HG02610 (cell line): Measurements from ENCODE around the gene TCF12.

Experiments
- ATAC-seq: cut with Tn5 transposase; IDR thresholded peaks from one replicate; pipeline ENCODE4 v1.9.1; 2021; ENCODE audit warnings: mild to moderate bottlenecking, moderate library complexity; ENCODE audit not compliant: unreplicated experiment

The TCF12 gene

DNA sequence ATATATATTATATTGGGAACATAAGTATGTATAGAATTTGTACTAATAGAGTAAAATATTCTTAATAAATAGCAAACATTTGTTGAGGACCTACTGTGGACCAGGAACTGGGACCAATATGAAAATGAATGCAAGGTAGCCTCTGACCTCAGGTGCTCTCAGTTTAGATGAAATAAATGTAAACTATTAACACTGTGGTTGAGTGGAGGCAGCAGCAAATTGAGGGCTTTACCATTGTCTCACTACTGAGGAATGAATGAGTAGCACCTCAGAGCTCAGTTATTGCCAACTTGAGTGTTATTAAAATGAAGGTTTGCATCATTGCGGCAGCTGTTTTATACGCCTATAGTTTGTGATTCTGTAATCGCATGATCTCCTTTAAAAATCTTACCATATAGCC is 366.9 kb downstream of the TCF12 start:
- ATAC-seq, result no peak

DNA sequence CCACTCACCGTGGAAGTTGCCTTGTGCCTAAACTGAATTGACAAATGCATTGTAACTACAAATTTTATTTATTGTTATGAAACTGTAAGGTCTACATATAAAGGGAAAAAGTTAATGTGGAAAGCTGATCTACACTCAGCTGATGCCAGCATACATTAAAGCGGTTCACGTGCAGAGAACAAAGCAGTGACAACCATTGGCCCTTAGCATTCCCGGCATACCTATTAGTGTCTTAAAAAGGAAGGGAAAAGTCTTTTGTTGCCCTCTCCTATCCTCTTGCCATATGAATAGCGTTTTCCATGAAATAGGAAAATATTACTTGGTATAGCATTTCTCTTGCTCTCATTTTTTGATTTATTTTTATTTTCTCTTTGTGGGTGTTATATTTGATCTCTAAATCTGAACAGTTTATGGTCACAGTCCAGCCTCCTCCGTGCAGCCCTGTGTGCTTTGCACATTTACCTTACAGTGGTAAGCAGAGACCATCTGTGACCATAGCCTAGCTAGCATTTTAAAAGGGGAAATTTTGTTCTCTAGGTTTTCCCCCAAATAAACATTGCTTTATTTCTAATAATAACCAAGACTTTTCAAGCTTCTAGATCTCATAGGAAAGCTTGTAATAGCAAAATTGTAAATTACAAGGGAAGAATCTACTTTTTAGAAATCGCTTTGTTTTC is 368.1 kb downstream of the TCF12 start:
- no peak for ATAC-seq

DNA sequence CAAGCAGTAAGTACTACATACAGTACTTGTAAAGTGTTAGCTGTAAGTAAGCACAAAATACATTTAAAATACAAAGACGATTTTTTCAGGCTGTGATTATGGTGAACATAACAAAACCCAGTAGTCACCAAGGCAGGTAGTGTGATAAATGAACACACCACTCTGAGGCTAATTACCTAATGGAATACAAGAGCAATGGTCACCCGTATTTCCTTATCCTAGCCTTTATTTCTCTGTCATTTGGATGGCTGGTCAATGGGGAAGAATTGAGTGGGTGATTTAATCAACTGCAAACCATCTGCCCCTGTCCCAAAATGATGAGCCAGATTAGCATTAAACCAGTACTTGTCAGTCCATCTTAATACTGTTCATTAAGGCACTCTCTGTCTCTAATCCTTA is 368.7 kb downstream of the TCF12 start:
- no peak for ATAC-seq

DNA sequence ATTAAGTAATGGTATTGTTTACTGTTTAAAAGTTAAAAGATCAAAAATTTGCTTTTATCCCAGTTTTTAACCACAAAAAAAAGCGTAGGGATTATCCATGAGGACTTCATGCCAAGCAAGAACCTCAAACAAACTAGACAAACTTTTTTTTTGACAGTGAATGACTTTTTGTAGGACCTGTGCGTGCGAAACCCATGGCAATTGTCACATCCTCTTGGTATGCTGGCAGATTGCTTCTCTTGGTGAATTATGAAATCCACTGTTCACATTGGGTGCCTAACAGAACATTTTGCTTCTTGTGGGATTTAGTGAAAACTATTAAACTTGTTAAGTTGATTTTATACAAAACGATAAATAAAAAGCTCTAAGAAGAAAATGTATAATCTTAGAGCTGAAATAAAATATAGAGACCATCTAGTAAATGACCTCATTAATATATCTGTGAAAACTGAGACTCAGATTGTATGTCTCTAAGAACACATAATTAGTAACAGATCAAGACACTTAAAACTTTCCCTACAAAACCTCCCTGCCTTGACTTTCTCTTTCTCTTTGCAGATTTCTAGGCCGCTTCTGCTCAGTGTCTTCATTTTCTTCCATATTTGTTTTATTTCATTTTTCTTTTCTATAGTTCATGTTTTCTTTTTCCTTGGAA is 370.6 kb downstream of the TCF12 start:
- ATAC-seq, result no peak

DNA sequence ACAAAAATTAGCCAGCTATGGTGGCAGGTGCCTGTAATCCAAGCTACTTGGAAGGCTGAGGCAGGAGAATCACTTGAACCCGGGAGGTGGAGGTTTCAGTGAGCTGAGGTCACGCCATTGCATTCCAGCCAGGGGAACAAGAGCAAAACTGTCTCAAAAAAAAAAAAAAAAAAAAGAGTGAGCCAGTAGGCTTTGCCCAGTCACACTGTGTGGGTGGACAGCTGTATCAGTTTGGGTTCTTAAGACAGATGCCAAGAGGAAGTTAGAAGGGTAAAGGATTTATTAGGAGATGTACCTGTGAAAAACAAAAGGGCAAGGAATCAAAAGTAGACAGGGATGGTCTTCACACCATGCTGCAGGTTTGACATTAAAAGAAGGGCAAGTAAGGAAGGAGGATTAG is 371.7 kb downstream of the TCF12 start:
- ATAC-seq, result no peak

DNA sequence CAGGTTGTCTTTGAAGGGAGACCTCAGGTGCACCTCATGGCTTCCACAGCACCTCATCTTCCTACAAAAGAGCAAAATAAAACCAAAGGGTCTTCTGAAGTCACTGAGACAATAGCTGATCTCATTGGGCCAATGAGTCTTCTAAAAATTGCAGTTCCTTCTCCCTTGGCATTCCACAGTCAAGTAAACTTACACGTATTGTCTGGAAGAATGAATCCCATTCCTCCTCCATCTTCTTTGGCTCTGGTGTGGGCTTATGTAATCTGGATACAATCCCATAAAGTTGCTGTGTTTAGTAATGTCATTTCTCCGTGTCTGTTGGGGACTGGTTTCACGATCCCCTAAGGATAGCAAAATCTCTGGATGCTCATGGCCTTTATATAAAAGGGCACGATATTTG is 372.4 kb downstream of the TCF12 start:
- no peak for ATAC-seq

DNA sequence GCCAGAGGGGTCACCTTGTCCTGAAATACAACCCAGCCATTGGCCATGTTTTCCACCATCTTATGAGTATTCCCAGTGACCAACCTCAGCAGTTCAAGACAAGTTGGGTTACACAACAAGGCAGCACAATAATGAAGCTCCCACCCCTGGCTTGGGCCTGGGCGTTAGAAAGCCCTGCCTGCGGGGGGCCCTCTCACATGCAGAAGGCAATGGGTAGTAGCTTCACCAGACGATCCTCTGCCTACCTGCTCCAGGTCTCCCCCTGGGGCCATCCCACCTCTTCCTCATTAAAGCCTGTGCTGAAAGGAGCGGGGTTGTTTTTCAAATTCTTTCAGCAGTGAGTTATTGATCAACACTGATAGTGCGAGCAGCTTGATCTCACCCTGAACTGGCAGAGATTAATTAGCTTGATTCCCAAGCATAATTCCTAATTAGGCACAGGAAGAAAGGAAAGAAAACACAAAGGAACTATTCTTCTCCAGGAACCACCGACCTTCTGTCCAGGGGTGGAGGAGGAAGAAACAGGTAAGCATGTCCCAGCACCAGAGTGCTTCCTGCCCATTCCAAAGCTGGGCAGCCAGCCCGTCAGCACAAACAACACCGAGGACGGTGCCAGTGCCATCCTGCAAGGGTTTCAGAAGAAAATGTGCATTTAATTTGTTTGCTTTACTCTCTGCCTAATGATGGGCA is 378.2 kb downstream of the TCF12 start:
- ATAC-seq, result no peak

DNA sequence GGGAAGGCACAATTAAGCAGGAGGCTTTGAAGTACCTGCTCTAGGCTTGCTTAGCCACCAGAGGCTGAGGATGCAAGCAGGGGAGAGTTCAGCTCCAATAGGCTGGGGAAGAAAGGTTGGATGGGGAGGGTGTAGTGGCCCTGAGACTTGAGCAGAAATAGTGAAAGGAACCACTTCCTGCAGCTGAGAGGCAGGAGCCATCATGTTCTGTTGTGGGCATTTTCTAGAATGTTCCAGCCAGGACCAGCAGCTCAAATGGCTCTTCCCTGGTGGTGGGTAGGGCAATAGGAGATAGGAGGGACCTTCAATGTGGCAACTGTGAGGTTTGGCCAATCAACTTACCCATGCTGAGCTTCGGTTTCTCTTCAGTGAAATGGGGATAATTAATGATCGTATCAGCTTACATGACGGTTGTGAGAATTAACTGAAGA is 378.7 kb downstream of the TCF12 start:
- no peak for ATAC-seq

DNA sequence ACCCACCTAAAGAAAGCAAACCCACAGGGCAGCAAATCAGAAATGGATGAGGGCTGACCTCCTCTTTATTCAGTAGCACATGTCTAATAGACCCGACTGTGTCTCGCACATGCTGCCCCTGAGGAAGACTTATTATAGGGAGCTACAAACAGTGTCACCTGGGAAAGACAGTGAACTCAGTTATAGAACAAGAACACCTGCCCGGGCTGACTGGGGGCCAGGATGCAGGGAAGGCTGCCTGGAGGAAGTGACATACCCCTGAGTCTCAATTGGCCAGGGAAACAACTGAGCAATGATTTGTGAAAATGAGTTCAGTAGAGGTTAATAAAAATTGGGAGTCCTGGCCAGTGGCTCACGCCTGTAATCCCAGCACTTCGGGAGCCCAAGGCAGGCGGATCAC is 379.2 kb downstream of the TCF12 start:
- no peak for ATAC-seq

DNA sequence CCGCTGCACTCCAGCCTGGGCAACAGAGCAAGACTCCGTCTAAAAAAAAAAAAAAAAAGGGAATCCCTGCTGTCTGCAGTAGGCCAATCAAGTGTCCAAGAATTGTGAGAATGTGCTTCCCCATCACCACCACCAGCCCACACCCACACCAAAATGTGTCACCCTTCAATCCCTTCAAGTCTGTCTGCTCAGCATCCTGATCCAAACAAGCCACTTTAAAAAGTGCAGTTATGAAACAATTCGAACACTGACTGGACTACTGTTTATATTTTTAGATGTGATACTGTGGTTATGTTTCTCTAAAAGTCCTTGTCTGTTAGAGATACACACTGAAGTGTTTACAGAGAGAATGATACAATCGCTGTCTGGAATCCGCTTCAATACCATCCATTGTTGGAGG is 379.8 kb downstream of the TCF12 start:
- no peak for ATAC-seq

DNA sequence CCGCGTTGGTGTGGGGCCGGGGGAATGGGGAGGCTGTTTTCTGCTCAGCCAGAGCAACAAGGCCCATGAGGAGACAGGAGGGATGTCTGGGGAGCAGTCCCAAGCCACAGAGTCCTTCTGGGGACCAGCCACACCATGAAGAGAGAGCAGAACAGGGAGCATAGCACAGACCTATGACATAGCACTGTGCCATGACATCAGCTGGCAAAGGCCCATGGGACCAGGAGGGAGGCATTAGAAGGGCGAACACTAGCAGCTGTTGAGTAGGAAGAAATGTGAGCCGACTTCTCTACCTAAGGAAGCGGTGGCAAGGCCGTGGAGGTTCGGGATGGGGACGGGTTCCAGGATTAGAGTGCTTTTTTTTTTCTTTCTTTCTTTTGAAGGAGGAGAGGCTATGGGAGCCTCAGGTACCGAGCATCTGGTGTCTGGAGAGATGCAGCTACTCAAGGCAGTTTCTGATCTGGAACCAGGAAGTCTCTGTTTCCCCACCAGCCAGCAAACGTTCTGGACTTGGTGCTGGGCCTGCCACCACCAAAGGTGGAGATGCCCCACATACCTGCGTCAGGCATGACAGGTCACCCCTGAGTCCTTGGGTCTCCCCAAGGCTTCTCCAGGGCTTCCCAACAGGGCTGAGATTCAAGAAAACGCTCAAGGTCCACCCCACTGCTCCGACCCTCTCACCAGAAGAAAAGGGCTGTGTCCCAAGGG is 380.6 kb downstream of the TCF12 start:
- no peak for ATAC-seq

DNA sequence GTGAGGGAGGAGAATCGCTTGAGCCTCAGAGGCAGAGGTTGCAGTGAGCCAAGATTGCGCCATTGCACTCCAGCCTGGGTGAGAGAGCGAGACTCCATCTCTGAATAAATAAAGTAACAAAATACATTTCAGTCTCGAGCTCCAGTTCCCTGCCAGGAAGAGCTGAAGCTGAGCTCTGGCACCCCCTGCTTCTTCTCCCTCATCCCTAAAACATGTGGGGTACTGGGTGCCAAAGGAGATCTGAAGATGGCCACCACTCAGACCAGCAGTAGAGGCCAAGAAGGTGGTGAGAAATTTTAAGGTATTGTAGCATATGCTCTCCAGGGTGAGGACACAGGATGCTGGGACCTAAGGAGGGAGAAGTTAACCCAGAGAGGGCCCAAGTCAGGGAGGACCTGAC is 382.9 kb downstream of the TCF12 start:
- no peak for ATAC-seq

DNA sequence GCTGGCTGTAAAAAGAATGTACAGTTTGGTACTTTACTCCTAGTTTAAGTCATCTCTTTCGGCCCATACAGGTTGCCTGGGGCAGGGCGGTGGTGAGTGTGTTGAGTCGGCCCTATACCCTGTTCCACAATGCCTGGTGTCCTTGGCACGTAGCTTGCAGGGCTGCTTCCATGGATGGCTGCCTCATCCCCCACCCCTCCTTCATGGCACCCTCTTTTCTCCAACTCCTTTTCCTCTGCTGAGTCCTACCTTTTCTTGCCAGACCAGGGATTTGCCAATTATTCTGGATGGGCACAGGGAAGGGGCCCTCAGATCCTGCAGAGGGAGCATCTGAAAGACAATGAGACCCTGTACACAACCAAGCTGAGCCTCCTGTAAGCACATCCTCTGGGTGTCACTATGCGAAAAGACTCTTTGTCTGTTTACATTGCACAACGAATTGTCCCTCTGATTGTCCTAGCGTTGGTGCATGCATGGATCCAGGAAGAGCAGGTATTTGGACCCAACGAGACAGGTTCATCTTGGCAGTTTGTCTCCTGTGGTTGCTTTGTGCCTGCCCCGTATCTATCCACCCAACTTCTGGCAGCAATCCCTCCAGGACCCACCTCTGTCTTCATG is 384.3 kb downstream of the TCF12 start:
- no peak for ATAC-seq

DNA sequence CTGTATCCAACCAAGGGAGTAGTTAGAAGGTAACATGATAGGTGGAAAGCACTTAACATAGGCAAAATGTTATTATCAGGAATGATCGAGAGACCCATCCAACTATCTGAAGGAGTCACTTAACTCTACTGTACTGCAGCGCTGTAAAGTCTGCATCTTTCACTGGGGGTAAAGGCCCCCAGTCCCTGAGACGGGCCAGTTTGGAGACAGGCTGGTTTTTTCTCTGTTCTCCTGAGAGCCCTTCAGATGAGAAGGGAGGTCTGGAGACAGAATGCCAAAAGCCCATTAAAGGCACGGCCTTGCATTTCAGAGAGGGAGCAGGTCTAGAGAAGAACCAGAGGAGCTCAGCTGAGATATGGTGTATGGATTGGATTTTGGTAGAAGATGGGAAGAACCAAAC is 386.6 kb downstream of the TCF12 start:
- ATAC-seq, result no peak

DNA sequence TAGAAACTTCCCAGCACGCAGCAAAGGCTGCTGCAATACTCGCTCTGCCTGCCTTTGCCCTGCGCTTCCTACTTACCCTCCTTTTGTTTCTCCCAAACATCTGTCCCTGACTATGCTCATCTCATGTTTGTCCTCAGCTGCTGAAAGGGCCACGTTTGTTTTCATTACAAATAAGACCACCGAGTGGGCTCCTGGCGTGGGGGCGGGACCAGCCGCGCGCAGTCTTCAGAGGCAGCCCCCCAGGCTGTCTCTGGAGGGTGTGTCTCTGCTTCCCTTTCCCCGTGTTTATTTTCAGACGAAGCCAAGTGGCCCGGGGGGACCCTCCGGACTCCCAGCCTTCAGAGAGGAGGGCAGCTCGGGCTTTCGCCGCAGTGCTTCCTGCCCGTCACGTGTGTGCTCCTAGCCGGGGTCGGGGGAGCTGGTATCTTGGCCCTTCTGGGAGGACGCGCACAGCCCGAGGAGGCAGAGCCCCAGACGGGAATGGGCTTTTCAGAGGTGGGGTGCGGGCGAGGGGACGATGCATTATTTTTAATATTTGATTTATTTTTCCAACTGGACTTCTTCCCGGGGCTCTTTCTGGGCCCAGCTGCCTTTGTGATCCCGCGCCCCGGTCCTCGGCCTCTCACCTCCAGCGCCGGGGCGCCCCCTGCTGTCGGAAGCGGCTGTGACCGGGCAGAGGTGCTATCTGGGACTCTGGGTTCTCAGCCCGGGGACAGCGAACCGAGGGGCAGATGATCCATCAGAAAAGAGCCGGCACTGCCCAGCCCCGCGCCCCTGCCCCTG is 387.9 kb downstream of the TCF12 start:
- peak; percentile 60 for ATAC-seq

DNA sequence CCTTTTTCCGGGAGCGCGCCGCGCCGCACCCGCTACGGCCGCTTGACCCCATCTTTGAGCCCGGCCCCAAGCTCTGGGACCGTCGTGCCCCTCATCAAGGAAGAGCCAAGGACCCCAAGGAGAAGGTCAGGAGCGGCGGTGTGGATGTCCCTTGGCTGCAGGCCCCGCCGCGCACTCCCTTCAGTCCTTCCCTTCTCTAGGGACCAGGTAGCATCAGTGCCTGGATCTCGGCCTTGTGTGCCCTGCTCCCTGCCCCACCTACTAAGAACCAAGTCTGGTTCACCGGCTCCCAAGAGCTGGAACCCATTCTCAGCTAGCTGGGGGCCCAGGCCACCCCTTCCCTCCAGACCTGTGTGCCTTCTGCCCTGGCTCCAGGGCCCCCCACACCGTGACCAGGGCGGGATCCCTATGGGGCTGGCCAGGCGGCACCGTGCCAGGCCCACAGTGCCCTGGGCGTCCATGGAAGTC is 388.5 kb downstream of the TCF12 start:
- no peak for ATAC-seq

DNA sequence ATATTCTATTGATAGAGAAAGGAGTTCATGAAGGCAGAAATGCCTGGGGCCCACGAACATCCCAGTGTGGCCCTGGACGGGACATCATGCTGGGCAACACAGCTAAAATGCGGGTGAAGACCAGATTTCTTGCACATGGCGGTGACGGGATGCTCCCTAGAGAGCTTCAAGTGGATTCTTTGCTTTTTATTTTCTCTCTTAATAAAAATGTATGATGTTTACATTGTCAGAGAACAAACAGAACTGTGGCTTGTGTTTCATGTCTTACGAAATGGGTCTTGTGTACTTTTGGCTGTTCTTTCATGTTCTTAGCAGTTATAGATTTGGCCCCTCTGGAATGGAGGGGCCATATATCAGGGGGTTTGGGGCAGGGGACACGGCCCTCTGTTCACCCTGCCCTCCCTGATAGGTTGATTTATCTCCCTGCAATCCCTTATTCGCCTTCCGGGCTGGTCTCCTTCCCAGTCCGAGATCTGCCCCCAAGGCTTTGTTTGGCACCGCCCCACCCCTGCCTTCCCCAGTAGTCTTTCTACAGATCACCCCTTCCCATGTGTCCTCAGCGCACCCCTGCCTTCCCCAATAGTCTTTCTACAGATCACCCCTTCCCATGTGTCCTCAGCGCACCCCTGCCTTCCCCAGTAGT is 389.2 kb downstream of the TCF12 start:
- no peak for ATAC-seq

DNA sequence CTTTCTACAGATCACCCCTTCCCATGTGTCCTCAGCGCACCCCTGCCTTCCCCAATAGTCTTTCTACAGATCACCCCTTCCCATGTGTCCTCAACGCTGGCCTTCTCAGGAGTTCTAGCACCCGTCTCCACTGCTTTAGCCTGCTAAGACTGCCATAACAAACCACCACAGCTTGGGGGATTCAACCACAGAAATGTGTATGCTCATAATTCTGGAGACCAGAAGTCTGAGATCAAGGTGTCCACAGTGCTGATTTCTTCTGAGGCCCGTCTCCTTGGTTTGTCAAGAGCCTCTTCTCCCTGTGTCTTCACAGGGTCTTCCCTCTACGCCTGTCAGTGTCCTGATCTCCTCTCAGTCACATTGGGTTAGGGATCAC is 389.7 kb downstream of the TCF12 start:
- no peak for ATAC-seq

DNA sequence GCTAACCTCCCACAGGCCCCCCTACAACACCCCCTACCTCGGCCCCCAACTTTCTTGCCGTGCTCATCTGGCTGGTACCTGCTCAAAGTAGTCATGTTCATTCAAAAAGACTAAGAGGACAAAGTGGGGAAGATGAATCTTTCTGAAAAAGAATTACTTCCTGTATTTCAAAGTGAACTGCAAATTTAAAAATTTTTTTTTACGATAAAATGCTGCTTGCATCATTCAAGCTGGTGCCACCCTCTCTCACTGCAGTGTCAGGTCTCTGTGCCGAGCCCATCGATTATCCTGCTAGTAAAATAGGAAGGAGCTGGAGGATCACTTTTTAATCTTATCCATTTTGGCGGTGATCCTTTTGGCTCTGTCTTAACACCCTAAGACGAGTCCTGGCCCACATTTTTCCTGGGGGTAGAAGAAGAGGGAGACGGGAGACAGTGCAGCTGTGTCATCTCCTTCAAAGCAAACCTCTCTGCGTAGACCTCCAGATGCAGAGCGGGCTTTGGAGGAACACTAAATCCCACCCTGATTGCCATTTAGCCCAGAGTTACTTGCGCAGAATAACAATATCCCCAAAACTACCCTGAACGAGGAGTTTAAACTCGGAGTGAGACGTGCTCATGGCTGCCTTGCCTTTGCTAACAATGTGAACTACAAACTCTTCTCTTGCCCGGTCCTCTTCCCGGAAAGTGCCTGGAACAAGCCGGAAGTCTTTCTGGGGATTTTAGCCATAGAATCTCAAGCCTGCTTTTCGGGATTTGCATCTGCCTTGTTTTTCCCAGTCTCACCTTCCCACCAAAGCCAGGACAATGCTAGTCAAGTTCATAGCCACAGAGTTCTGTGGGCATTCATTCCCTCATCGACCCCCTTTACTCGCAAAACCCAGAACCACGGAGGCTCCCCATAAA is 391.7 kb downstream of the TCF12 start:
- ATAC-seq, result no peak
